Activated CD8-positive, alpha-beta memory T cell treated with anti-CD3 and anti-CD28 coated beads for 4 hours (primary cell): Measurements from ENCODE around the gene KCNC2.

ENCODE experiments used
- DNase-seq, 2 donors: peaks; one replicate each; pipeline ENCODE4 v3.0.0-alpha.2; 2020; ENCODE audit warnings: low read depth in 2 of 2

The KCNC2 gene

DNA sequence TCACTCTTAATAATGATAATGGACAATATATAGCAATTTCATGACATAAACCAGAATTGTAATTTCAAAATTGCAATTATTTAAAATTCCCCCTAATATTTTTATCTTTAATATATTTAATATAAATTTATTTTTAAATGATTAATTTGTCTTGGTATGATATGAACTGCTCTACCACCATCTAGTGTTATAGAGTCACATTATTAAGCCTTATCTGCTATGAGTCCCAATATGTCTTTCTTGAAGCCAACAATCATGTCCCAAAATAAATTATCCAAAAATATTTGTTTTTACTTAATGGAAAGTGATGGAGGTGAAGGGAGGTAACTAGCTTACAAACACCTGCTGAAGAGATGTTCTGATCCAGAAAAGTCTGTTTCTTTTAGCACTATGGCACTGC, 151.4 kb downstream of the KCNC2 start:
- no peak for DNase-seq

DNA sequence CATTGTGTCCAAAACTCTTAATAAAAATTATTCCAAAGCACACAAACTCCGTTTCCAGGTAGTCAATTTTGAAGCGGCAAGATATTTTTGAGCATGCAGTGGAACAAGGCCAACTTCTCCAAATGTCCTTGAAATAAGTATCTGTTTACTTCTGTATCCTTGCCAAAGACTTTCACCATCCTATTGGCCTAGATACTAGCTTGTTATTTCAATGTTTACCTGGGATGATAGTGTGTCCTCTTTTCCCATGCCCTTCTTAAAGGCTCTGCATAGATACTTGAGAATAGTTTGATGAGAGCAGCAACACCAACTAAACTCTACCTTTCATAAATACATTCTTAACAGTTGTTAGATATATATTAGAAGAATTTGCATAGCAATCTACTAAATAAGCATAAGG, 160.9 kb downstream of the KCNC2 start:
- no peak for DNase-seq

DNA sequence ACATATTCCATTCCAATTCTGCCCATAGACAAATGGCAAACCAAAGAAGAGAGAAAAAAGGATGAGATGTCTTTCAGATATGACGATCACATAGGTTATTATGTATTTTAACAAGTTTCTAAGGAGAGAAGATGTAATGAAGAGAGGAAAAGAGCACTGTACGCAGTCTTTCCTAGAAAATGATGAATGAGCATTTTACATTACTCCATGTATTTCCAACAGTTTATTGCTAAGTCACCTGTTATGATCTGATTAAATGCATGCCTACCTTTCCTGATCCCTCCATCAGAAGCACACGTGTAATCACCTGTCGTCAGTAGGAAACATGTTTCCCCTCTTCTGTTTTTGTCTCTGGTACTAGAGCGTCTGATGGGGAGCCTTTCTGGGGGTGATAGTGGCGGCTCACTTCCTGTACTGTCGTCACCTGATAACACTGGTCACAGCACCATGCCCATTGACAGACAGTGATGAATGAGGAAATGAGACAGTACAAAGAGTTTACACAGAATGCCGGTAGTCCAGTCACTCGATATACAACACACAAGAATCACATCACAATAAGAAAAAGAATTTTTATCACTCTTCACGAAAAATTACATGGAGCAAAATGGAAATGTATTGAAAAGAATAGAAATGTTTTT, 161.6 kb downstream of the KCNC2 start:
- no peak for DNase-seq

- no peak for DNase-seq
Observed at GRCh38 chr12:75042125-75042524, 167.5 kb downstream of the KCNC2 start.

DNA sequence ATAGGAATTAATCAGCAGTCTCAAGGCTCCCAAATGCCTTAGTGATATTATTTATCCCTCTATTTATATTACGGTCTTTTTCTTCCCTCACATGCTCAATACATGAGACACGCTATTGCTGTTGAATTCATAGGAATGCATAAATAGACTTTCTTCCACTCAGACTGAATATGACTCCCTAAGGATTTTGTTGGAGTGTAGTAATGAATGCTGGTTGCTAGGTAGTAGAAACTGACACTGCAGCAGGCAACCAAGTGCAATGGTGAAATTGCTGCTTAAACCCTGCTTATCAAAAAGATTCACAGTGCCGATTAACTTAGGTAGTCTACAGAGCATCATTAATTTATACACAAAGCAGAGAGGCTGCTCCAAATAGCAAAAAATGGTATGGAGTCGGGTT, 168.2 kb downstream of the KCNC2 start:
- DNase-seq: no peak

DNA sequence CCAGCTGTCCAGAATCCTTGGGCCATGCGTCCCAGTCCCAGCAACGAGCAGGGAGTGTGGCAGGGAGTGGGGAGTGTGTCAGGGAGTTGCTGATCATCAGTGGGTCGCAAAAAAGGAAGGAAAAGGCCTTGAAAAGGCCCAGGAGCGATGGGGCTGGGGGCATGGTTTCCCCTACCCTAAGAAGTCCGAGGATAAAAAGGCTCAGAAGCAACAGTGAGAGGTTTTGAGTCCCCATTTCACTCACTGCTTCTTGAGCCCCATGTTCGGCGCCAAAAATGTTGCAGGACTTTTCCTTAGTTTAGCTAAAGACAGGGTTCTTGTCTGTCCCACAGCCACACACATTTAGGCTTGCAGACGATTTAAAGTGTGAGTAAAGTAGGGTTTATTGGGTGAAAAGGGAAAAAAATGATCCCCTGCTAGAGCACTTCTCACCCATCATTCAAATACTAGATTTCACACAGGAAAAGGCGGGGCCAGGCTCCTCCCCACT, 189.5 kb downstream of the KCNC2 start:
- DNase-seq: no peak

DNA sequence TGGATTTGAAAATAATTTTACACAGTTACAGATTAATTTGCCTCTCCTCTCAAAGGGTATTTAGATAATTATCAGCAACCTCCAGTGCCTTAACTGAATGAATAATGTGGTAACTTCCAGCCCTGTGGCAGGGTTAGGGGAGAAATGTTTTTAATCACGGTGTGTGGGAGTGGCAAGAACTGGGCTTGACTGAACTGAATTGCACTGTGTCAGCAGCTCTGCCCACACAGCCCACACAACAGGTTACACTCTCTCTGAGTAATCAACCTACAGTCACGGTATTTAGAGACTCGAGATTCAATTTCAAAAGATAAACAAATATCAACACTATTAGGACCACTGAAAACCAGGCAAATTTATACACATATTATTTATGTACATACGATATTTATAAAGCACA, 198.5 kb downstream of the KCNC2 start:
- DNase-seq: no peak

GRCh38 chr12:75007133-75007532, 202.5 kb downstream of the KCNC2 start:
- DNase-seq: no peak

DNA sequence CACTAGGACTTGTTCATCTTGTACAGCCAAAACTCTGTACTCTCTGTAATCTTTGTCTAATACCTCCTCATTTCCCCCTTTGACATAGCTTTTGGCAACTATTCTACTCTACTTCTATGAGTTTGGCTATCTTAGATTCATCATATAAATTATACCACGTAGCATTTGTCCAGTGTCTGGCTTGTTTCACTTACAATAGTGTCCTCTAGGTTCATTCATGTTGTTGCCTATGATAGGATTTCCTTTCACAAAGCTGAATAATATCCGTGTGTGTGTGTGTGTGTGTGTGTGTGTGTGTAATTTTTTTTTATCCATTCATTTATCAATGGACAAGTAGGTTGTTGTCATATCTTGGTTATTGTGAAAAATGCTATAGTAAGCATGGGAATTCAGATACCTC, 209.5 kb downstream of the KCNC2 start:
- no peak for DNase-seq

DNA sequence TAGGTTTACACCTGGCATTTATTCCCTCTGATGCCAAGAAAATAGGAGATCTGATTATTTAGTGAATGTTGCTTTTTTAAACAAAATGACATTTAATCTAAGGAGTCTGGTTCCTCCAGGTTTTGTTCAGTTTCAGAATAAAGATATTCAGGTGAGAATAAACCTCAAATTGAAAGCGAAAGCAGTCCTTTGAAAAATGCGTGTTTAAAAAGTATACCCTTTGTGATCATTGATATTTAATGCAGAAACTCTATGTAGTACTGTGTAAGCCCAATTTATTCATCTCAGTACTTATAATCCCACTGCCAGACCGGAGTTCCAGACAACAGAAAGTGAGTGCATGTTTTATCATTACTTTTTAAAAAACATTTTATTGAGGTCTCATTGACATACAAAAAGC, 210.2 kb downstream of the KCNC2 start:
- DNase-seq: no peak
